ENCODE results near the gene TSPAN1.
A peak's percentile ranks its signal among the peaks of the same experiment; 100 is the strongest.

Gene TSPAN1

GRCh38 chr1:46174448-46175231, at the start of gene TSPAN1:
Gene TSPAN1, plus strand, starts transcription at chr1:46175087. Its CDS starts 6,021 bp downstream, at chr1:46181108.
- peak; percentile 19 for DNase-seq (ENCODE audit: low read depth)

- no peak for DNase-seq (ENCODE audit: low read depth)
Measured at GRCh38 chr1:46128344-46128743, 46.5 kb upstream of the TSPAN1 start.

- no peak for DNase-seq (ENCODE audit: low read depth)
Measured at GRCh38 chr1:46130121-46130520, 44.8 kb upstream of the TSPAN1 start.

GRCh38 chr1:46130606-46131005, 44.3 kb upstream of the TSPAN1 start:
- DNase-seq (ENCODE audit: low read depth): no peak

- DNase-seq (ENCODE audit: low read depth): no peak
Measured at GRCh38 chr1:46131093-46131492, 43.8 kb upstream of the TSPAN1 start.

GRCh38 chr1:46131712-46132528, 43.0 kb upstream of the TSPAN1 start:
- DNase-seq (ENCODE audit: low read depth): no peak

GRCh38 chr1:46132529-46133180, 42.2 kb upstream of the TSPAN1 start, which contains the start of gene PIK3R3:
Gene PIK3R3, minus strand, starts transcription at chr1:46132629. Its CDS starts 677 bp downstream, at chr1:46131952.
- DNase-seq (ENCODE audit: low read depth): peak; percentile 98

GRCh38 chr1:46133181-46133658, 41.7 kb upstream of the TSPAN1 start:
- DNase-seq (ENCODE audit: low read depth): no peak

- no peak for DNase-seq (ENCODE audit: low read depth)
Measured at GRCh38 chr1:46133781-46134350, 41.0 kb upstream of the TSPAN1 start.

- DNase-seq (ENCODE audit: low read depth): no peak
Measured at GRCh38 chr1:46134660-46135331, 40.1 kb upstream of the TSPAN1 start.

- DNase-seq (ENCODE audit: low read depth): no peak
Measured at GRCh38 chr1:46136711-46137110, 38.2 kb upstream of the TSPAN1 start.

- no peak for DNase-seq (ENCODE audit: low read depth)
Measured at GRCh38 chr1:46137916-46138315, 37.0 kb upstream of the TSPAN1 start.

- DNase-seq (ENCODE audit: low read depth): no peak
Measured at GRCh38 chr1:46148318-46148717, 26.6 kb upstream of the TSPAN1 start.

- no peak for DNase-seq (ENCODE audit: low read depth)
Measured at GRCh38 chr1:46150085-46150484, 24.8 kb upstream of the TSPAN1 start.

- no peak for DNase-seq (ENCODE audit: low read depth)
Measured at GRCh38 chr1:46152016-46152415, 22.9 kb upstream of the TSPAN1 start.

GRCh38 chr1:46153228-46153627, 21.7 kb upstream of the TSPAN1 start:
- no peak for DNase-seq (ENCODE audit: low read depth)

GRCh38 chr1:46153732-46154131, 21.2 kb upstream of the TSPAN1 start:
- DNase-seq (ENCODE audit: low read depth): no peak

GRCh38 chr1:46157916-46158311, 17.0 kb upstream of the TSPAN1 start:
- no peak for DNase-seq (ENCODE audit: low read depth)

- DNase-seq (ENCODE audit: low read depth): no peak
Measured at GRCh38 chr1:46158312-46159281, 16.3 kb upstream of the TSPAN1 start.

- DNase-seq (ENCODE audit: low read depth): no peak
Measured at GRCh38 chr1:46159516-46159915, 15.4 kb upstream of the TSPAN1 start.
